IPS-18c (cell line): ENCODE data around the gene PHYKPL.
"Not testable (repeated sequence)": the region's sequence is repeated elsewhere in the genome, so short reads cannot be mapped to it uniquely, and the experiment has no call there.

Experiments
- H3K4me3 ChIP-seq: 2 replicates; pipeline ENCODE4 v1.7.0; 2013; ENCODE audit warnings: low read depth, mild to moderate bottlenecking, low read length, moderate library complexity; ENCODE audit not compliant: insufficient read depth
- H3K9me3 ChIP-seq: one replicate; pipeline ENCODE4 v1.6.1; 2013; ENCODE audit warnings: mild to moderate bottlenecking, low read length, moderate library complexity; ENCODE audit not compliant: control insufficient read depth, insufficient read depth

PHYKPL gene

GRCh38 chr5:178269499-178269898 lies 36.9 kb upstream of the PHYKPL start:
- Histone ChIP-seq H3K9me3 (no peaks in the 10 kb centered on the region), H3K4me3 (no peak overlapping the region)

- H3K4me3 ChIP-seq = no peak overlapping the region
- no peaks in the 10 kb centered on the region for H3K9me3 ChIP-seq
Measured at GRCh38 chr5:178267876-178268275, 35.3 kb upstream of the PHYKPL start.

- H3K4me3 ChIP-seq = no peak overlapping the region
- H3K9me3 ChIP-seq = no peaks in the 10 kb centered on the region
Measured at GRCh38 chr5:178267245-178267644, 34.6 kb upstream of the PHYKPL start.

GRCh38 chr5:178266581-178266980 lies 34.0 kb upstream of the PHYKPL start:
- H3K9me3 ChIP-seq = no peaks in the 10 kb centered on the region
- H3K4me3 ChIP-seq = no peak overlapping the region

- no peaks in the 10 kb centered on the region for H3K9me3 ChIP-seq
- H3K4me3 ChIP-seq = no peak overlapping the region
Measured at GRCh38 chr5:178265746-178266145, 33.1 kb upstream of the PHYKPL start.

- no peaks in the 10 kb centered on the region for H3K9me3 ChIP-seq
- no peak overlapping the region for H3K4me3 ChIP-seq
Measured at GRCh38 chr5:178264044-178264443, 31.4 kb upstream of the PHYKPL start.

GRCh38 chr5:178261666-178262600 lies 29.3 kb upstream of the PHYKPL start:
- Histone ChIP-seq H3K9me3 (no peaks in the 10 kb centered on the region), H3K4me3 (no peak overlapping the region)

- H3K4me3 ChIP-seq = no peak overlapping the region
- no peaks in the 10 kb centered on the region for H3K9me3 ChIP-seq
Measured at GRCh38 chr5:178259623-178260536, 27.3 kb upstream of the PHYKPL start.

- Histone ChIP-seq H3K4me3 (no peak overlapping the region), H3K9me3 (peaks cover 4% of the 10 kb centered on the region)
Measured at GRCh38 chr5:178257650-178258049, 25.0 kb upstream of the PHYKPL start.

- Histone ChIP-seq H3K9me3 (peaks cover 4% of the 10 kb centered on the region), H3K4me3 (no peak overlapping the region)
Measured at GRCh38 chr5:178256746-178257145, 24.1 kb upstream of the PHYKPL start.

GRCh38 chr5:178253632-178254031 lies 21.0 kb upstream of the PHYKPL start:
- not testable (repeated sequence) for H3K9me3 ChIP-seq, H3K4me3 ChIP-seq

- Histone ChIP-seq H3K9me3 (peaks cover 4% of the 10 kb centered on the region), H3K4me3 (no peak overlapping the region)
Measured at GRCh38 chr5:178252258-178252657, 19.7 kb upstream of the PHYKPL start.

- H3K4me3 ChIP-seq = no peak overlapping the region
- peaks cover 4% of the 10 kb centered on the region for H3K9me3 ChIP-seq
Measured at GRCh38 chr5:178250263-178250662, 17.7 kb upstream of the PHYKPL start.

- Histone ChIP-seq H3K4me3 (no peak overlapping the region), H3K9me3 (peaks cover 3% of the 10 kb centered on the region)
Measured at GRCh38 chr5:178249191-178249989, 16.8 kb upstream of the PHYKPL start.

- no peaks in the 10 kb centered on the region for H3K9me3 ChIP-seq
- H3K4me3 ChIP-seq = no peak overlapping the region
Measured at GRCh38 chr5:178248750-178249149, 16.1 kb upstream of the PHYKPL start.

- no peaks in the 10 kb centered on the region for H3K9me3 ChIP-seq
- no peak overlapping the region for H3K4me3 ChIP-seq
Measured at GRCh38 chr5:178247481-178248456, 15.2 kb upstream of the PHYKPL start.
